ENCODE measurements around the gene PLEKHO2.

DNA sequence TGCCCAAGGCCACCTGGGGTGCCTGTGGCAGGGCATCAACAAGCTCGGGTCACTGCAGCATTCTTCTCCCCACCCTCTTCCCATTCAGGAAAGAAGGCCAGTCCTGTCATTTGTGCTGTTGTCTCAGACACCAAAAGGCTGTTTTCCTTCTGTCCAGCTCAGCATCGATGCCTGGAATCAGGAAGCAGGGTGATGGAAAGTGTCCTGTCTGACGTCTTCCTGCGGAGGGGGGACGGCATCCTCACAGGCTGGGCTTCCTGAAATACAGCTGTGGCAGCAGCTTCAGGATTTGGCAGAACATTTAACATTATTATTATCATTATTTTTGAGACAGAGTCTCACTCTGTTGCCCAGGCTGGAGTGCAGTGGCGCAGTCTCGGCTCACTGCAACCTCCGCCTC lies 37.0 kb downstream of the PLEKHO2 start:
- TF ChIP-seq POLR2AphosphoS5 (IDR thresholded peaks at IDR 0.05; ENCODE audit: low read depth): no peak
- TF ChIP-seq, protein P1, sequence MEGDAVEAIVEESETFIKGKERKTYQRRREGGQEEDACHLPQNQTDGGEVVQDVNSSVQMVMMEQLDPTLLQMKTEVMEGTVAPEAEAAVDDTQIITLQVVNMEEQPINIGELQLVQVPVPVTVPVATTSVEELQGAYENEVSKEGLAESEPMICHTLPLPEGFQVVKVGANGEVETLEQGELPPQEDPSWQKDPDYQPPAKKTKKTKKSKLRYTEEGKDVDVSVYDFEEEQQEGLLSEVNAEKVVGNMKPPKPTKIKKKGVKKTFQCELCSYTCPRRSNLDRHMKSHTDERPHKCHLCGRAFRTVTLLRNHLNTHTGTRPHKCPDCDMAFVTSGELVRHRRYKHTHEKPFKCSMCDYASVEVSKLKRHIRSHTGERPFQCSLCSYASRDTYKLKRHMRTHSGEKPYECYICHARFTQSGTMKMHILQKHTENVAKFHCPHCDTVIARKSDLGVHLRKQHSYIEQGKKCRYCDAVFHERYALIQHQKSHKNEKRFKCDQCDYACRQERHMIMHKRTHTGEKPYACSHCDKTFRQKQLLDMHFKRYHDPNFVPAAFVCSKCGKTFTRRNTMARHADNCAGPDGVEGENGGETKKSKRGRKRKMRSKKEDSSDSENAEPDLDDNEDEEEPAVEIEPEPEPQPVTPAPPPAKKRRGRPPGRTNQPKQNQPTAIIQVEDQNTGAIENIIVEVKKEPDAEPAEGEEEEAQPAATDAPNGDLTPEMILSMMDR (conservative IDR thresholded peaks at IDR 0.05; ENCODE audit: low read depth in 2 of 2): no peak
- TF ChIP-seq, protein P2, sequence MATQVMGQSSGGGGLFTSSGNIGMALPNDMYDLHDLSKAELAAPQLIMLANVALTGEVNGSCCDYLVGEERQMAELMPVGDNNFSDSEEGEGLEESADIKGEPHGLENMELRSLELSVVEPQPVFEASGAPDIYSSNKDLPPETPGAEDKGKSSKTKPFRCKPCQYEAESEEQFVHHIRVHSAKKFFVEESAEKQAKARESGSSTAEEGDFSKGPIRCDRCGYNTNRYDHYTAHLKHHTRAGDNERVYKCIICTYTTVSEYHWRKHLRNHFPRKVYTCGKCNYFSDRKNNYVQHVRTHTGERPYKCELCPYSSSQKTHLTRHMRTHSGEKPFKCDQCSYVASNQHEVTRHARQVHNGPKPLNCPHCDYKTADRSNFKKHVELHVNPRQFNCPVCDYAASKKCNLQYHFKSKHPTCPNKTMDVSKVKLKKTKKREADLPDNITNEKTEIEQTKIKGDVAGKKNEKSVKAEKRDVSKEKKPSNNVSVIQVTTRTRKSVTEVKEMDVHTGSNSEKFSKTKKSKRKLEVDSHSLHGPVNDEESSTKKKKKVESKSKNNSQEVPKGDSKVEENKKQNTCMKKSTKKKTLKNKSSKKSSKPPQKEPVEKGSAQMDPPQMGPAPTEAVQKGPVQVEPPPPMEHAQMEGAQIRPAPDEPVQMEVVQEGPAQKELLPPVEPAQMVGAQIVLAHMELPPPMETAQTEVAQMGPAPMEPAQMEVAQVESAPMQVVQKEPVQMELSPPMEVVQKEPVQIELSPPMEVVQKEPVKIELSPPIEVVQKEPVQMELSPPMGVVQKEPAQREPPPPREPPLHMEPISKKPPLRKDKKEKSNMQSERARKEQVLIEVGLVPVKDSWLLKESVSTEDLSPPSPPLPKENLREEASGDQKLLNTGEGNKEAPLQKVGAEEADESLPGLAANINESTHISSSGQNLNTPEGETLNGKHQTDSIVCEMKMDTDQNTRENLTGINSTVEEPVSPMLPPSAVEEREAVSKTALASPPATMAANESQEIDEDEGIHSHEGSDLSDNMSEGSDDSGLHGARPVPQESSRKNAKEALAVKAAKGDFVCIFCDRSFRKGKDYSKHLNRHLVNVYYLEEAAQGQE (IDR thresholded peaks at IDR 0.05; ENCODE audit: unreplicated experiment): no peak
- no peak for TF ChIP-seq EZH2 (IDR thresholded peaks at IDR 0.05; ENCODE audit: low read depth, unreplicated experiment)
- no peak for TF ChIP-seq JUNB (IDR thresholded peaks at IDR 0.05; ENCODE audit: unreplicated experiment)
- no peak for TF ChIP-seq CREB1 (CRISPR knock-in tag; IDR thresholded peaks at IDR 0.05; ENCODE audit: low read depth)
- no peak for TF ChIP-seq NANOG (IDR thresholded peaks at IDR 0.05; ENCODE audit: borderline replicate concordance)
